Tibial nerve (tissue), 4 donors: ENCODE results near the gene DGKH.

Experiments
- EP300 ChIP-seq, 2 donors: sonication (generic); formaldehyde crosslinking; IDR thresholded peaks; one replicate each; pipeline ENCODE4 v1.6.1; 2017; ENCODE audit warnings: antibody characterized with exemption in 2 of 2, mild to moderate bottlenecking in 1 of 2
- POLR2A ChIP-seq, 2 donors: fragments of 450-650 bp; IDR thresholded peaks; one replicate each; pipeline ENCODE4 v1.6.1; 2017; ENCODE audit warnings: antibody characterized with exemption in 2 of 2, mild to moderate bottlenecking in 2 of 2, moderate library complexity in 2 of 2
- TF ChIP-seq, protein P1 (sequence below), 5 experiments: fragments of 200-600 bp in 3 of 5; fragments of 450-650 bp in 2 of 5; sonication (generic) in 3 of 5; IDR thresholded peaks; one replicate each; pipeline ENCODE4 v1.5.1; 2016 to 2019; ENCODE audit warnings: antibody characterized with exemption in 5 of 5, mild to moderate bottlenecking in 3 of 5, moderate library complexity in 2 of 5

DNA sequence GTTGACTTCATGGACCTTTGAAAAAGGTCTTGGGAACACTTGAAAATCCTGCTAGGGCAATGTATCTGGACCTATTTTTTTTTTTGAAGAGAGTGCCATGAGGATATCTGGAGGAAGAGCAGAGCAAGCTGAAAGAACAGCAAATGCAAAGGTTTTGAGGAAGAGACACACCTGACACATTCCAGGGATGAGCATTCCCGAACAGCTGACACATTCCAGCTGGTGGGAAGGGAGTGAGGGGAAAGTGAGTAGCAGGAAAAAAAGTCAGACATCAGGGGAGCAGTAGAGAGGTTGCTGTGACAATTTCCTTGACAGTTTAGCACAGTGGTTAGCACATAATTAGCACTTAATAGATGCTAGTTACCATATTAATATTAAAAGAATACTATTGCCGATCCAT is 14.7 kb downstream of the DGKH start:
- TF ChIP-seq, protein P1, sequence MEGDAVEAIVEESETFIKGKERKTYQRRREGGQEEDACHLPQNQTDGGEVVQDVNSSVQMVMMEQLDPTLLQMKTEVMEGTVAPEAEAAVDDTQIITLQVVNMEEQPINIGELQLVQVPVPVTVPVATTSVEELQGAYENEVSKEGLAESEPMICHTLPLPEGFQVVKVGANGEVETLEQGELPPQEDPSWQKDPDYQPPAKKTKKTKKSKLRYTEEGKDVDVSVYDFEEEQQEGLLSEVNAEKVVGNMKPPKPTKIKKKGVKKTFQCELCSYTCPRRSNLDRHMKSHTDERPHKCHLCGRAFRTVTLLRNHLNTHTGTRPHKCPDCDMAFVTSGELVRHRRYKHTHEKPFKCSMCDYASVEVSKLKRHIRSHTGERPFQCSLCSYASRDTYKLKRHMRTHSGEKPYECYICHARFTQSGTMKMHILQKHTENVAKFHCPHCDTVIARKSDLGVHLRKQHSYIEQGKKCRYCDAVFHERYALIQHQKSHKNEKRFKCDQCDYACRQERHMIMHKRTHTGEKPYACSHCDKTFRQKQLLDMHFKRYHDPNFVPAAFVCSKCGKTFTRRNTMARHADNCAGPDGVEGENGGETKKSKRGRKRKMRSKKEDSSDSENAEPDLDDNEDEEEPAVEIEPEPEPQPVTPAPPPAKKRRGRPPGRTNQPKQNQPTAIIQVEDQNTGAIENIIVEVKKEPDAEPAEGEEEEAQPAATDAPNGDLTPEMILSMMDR (IDR thresholded peaks at IDR 0.05) = no peak
- TF ChIP-seq POLR2A (IDR thresholded peaks at IDR 0.05) = no peak
- TF ChIP-seq EP300 (IDR thresholded peaks at IDR 0.05) = no peak
